Effector memory CD8-positive, alpha-beta T cell (primary cell): Measurements from ENCODE around the gene SDF2L1.
"Not testable (repeated sequence)": the region's sequence is repeated elsewhere in the genome, so short reads cannot be mapped to it uniquely, and the experiment has no call there.

Experiments
- ATAC-seq: fragments of 150-1000 bp; cut with Tn5 transposase; replicated peaks from 2 replicates; pipeline ENCODE4 v1.10.0; 2021; ENCODE audit warnings: mild to moderate bottlenecking, moderate library complexity
- DNase-seq, 3 experiments: peaks; one replicate each; pipeline ENCODE4 v3.0.0; 2021
- H3K27ac Mint-ChIP-seq, 2 donors: one replicate each; pipeline ENCODE4 v1.8.0; 2022; ENCODE audit warnings: mild to moderate bottlenecking in 2 of 2, mixed read lengths in 2 of 2, moderate library complexity in 2 of 2
- H3K27me3 Mint-ChIP-seq, 2 donors: one replicate each; pipeline ENCODE4 v1.8.0; 2022; ENCODE audit warnings: mixed read lengths in 2 of 2
- H3K36me3 Mint-ChIP-seq: one replicate; pipeline ENCODE4 v1.8.0; 2022; ENCODE audit warnings: mild to moderate bottlenecking, moderate library complexity, mixed read lengths; ENCODE audit not compliant: insufficient read depth
- H3K4me1 Mint-ChIP-seq, 2 donors: one replicate each; pipeline ENCODE4 v1.8.0; 2022; ENCODE audit warnings: low read depth in 2 of 2, mixed read lengths in 2 of 2
- H3K4me3 Mint-ChIP-seq, 2 donors: one replicate each; pipeline ENCODE4 v1.8.0; 2022; ENCODE audit warnings: mild to moderate bottlenecking in 2 of 2, mixed read lengths in 2 of 2, moderate library complexity in 2 of 2
- H3K9me3 Mint-ChIP-seq, 2 donors: one replicate each; pipeline ENCODE4 v1.8.0; 2022; ENCODE audit warnings: mixed read lengths in 2 of 2

Gene SDF2L1

DNA sequence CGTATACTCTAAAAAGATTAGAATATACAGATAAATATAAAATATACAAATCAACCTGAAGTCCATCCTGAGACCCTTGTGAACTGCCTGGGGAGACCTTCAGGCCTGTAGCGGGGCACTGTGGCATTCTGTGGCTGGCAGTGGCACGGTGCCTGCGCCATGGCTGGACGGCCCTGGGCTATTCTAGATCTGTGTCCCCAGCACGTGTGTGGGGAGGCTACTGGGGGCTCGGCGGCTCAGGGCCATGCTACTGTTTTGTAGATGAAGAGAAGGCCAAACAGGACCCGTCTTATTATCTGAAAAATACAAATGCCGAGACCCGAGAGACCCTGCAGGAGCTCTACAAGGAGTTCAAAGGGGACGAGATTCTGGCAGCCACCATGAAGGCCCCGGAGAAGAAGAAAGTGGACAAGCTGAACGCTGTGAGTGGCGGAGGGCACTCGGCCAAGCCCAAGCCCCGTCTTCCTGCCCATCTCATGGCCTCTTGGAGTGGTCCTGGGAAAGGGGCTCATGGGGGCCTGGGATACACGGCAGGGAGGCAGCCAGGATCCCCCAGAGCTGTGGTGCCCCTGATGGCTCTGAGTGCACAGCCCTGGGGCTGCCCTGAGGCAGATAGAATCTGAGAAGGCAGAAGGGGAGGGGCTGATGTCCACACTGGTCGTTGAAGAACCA is 42.5 kb downstream of the SDF2L1 start:
- ATAC-seq (no peak), DNase-seq (no peak)
- H3K9me3 Mint-ChIP-seq: no peaks in the 10 kb centered on the region
- H3K4me3 Mint-ChIP-seq: no peak overlapping the region
- H3K27ac Mint-ChIP-seq: peak overlapping the region; percentile 36 to 60
- H3K36me3 Mint-ChIP-seq: peaks cover 46% of the 10 kb centered on the region
- no peaks in the 10 kb centered on the region for H3K27me3 Mint-ChIP-seq
- peaks cover 7 to 8% of the 10 kb centered on the region in 2 donors for H3K4me1 Mint-ChIP-seq

DNA sequence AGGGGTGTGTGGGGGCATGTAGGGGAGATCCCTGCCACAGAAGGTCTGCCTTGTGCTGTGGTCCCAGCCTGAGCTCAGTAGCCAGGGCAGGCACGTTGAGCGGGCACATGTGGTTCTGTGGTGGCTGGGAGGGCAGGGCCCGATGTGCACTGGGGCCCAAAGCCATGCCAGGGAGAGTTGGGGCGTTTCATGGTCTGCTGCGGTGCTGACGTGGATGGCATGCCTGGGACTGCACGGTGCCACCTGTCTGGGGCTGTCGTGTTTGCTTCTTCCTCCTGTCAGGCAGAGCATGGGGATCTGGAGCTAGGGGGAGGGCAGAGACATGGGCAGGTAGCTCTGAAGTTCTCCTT is 43.0 kb downstream of the SDF2L1 start:
- Mint-ChIP-seq H3K36me3 (peaks cover 48% of the 10 kb centered on the region), H3K27ac (peak overlapping the region; percentile 36 to 60)
- ATAC-seq: no peak

DNA sequence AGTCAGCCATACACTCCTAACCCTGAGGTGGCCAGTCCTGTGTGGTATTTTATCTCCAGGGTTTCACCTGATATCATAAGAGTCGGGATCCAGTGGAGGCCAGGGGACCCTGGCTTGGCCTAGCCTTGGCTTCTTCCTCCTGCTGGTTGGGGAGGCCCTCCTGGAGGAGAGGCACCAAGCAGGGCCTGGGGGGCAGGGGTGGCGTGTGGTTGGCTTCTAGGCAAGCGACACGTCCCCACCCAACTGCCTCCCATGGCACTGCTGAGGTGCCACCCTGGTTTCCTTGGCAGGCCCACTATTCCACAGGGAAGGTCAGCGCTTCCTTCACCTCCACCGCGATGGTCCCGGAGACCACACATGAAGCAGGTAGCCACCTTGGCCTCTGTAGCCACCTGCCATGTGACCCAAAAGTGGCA is 44.1 kb downstream of the SDF2L1 start:
- DNase-seq (no peak), ATAC-seq (no peak)
- Mint-ChIP-seq H3K36me3 (peaks cover 46% of the 10 kb centered on the region), H3K27ac (no peak overlapping the region), H3K4me1 (peaks cover 7 to 13% of the 10 kb centered on the region in 2 donors), H3K4me3 (no peak overlapping the region), H3K9me3 (no peaks in the 10 kb centered on the region), H3K27me3 (no peaks in the 10 kb centered on the region)

More for the DNA sequence above, 43.0 kb downstream of the SDF2L1 start:
- H3K9me3 Mint-ChIP-seq: no peaks in the 10 kb centered on the region
- no peaks in the 10 kb centered on the region for H3K27me3 Mint-ChIP-seq
- H3K4me3 Mint-ChIP-seq: no peak overlapping the region
- H3K4me1 Mint-ChIP-seq: peaks cover 7 to 10% of the 10 kb centered on the region in 2 donors
- DNase-seq: no peak

DNA sequence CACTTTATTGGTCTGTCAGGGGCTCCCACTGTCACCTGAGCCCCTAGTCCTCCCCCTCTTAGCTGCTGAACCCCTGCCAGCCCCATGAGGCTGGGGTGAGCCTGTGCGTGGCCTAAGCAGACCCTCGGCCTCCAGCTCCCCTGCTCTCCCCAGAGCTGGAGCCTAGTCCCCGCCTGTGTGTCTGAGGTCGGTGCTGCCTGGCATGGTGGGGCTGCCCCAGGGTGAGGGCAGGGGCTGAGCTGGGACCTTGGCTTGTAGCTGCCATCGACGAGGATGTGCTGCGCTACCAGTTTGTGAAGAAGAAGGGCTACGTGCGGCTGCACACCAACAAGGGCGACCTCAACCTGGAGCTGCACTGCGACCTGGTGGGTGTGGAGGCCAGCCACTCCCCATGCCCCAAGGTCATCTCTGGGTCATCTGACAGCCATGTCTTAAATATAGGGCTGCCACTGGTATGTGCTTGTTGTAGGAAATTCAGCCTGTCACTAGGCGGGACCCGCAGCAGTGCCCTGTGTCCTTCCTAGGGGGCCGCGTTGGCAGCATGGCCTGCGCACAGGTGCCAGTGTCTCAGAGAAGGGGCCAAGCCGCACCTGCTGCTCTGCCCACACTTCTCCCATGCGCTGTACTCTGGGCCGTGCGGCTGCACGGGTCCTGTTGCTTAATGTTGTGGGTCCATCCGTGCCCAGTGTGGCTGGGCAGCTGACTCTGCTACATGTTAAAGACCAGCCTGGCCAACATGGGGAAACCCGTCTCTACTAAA is 44.7 kb downstream of the SDF2L1 start:
- no peak for ATAC-seq
- Mint-ChIP-seq H3K36me3 (peaks cover 45% of the 10 kb centered on the region), H3K9me3 (no peaks in the 10 kb centered on the region)

DNA sequence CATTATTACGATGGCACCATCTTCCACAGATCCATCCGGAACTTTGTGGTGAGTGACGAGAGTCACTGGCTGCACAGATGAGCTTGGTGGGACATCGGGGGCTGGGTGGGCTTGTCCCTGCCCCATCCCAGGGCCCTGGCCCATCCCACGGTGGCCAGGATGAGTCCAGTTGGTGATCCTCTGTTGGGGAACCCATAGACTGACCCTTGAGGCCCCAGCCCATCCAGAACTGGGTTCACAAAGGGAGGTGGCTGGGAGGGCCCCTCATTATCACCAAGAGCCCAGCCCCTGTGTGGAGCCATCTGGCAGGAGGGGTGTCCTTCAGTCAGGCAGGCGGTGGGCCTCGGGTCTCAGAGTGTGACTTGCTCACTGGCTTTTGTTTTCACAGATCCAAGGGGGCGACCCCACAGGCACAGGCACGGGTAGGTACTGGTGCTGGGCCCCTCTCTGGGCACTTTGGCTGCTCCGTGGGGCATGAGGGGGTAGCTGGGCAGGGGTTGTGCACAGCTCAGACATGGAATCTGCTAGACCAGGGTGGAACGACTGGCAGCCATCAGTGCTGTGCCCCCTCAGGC is 45.7 kb downstream of the SDF2L1 start:
- Mint-ChIP-seq H3K4me1 (peaks cover 7 to 15% of the 10 kb centered on the region in 2 donors), H3K27ac (peak overlapping the region; percentile 16 to 89), H3K4me3 (no peak overlapping the region), H3K36me3 (peaks cover 51% of the 10 kb centered on the region), H3K9me3 (no peaks in the 10 kb centered on the region), H3K27me3 (no peaks in the 10 kb centered on the region)
- DNase-seq (no peak), ATAC-seq (no peak)

More for the DNA sequence above, 44.7 kb downstream of the SDF2L1 start:
- H3K27ac Mint-ChIP-seq: peak overlapping the region; percentile 19 to 75
- peaks cover 7 to 15% of the 10 kb centered on the region in 2 donors for H3K4me1 Mint-ChIP-seq
- no peak overlapping the region for H3K4me3 Mint-ChIP-seq
- DNase-seq: no peak
- H3K27me3 Mint-ChIP-seq: no peaks in the 10 kb centered on the region

DNA sequence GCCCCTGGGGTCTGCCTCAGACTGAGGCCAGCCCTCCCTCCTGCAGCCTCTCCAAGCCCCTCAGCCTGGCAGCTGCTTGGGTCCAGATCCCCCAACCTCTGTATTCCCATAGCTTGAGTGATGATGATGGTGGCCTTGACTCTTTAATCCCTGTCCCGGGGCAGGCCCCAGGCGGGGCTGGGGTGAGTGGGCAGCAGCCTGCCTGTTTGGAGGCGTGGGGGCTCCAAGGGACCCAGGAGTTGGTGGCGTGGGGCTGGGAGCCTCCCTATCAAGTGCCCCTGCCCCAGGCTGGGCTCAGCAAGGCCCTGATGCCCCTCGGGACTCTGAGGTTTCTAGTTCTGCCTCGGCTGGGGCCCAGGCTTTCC is 46.2 kb downstream of the SDF2L1 start:
- Mint-ChIP-seq H3K4me3 (no peak overlapping the region), H3K4me1 (peaks cover 7 to 15% of the 10 kb centered on the region in 2 donors), H3K27ac (peak overlapping the region; percentile 89 to 91), H3K9me3 (no peaks in the 10 kb centered on the region), H3K36me3 (peaks cover 50% of the 10 kb centered on the region), H3K27me3 (no peaks in the 10 kb centered on the region)
- no peak for DNase-seq
- ATAC-seq: no peak

DNA sequence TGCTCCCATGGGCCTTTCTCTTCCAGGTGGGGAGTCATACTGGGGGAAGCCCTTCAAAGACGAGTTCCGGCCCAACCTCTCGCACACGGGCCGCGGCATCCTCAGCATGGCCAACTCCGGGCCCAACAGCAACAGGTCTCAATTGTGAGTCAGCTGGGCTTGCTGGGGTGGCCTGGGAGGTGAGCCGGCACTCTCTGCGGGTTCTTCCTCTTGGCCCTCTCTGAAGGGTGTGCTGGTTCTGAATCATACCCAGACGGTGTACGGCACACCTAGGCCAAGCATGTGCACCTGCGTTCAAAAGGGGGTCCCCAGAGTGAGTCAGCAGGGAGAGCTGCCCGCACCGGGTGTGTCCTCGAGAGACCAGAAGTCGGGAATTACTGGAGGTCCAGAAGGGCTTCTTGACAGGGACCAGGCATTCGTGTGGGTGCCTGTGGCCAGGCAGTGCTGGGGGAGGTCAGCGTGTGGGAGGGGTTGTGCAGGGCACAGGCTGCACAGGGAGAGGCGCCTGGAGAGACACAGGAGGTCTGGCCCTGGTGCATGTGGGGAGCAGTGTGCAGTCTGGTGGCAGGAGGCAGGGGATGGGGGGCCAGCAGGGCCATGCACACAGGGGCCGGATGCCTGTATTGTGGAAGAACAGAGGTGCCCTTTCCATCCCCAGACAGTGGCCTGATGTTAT is 46.7 kb downstream of the SDF2L1 start:
- Mint-ChIP-seq H3K4me3 (peak overlapping the region in 1 of 2 donors; percentile 25), H3K27me3 (no peaks in the 10 kb centered on the region), H3K4me1 (peaks cover 7 to 15% of the 10 kb centered on the region in 2 donors), H3K9me3 (no peaks in the 10 kb centered on the region), H3K36me3 (peaks cover 50% of the 10 kb centered on the region), H3K27ac (peak overlapping the region; percentile 89 to 91)
- DNase-seq (no peak), ATAC-seq (no peak)

DNA sequence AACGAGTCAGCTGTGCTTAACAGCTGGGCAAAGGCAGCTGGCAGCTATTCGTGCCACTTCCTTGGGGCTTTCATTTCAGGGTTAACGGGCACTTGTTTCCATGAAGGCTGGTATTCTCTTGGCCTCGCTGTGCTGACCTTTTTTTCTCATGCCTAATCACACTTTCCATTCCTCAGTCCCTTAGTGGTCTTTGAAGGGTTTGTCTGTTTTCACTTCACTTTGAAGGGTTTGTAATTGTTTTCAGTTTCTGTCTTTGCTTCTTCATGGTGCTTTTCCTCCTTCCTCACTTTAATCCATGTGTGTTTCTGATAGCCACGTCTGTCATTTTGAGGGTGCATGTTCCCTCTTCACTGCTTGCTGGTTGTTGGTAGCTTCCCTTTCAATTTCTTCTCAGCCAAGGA is 48.3 kb downstream of the SDF2L1 start:
- no peak overlapping the region for H3K4me3 Mint-ChIP-seq
- peak overlapping the region; percentile 91 for H3K27ac Mint-ChIP-seq
- peaks cover 52% of the 10 kb centered on the region for H3K36me3 Mint-ChIP-seq
- H3K4me1 Mint-ChIP-seq: peaks cover 13 to 17% of the 10 kb centered on the region in 2 donors
- no peaks in the 10 kb centered on the region for H3K27me3 Mint-ChIP-seq
- no peak for DNase-seq
- H3K9me3 Mint-ChIP-seq: no peaks in the 10 kb centered on the region
- no peak for ATAC-seq

DNA sequence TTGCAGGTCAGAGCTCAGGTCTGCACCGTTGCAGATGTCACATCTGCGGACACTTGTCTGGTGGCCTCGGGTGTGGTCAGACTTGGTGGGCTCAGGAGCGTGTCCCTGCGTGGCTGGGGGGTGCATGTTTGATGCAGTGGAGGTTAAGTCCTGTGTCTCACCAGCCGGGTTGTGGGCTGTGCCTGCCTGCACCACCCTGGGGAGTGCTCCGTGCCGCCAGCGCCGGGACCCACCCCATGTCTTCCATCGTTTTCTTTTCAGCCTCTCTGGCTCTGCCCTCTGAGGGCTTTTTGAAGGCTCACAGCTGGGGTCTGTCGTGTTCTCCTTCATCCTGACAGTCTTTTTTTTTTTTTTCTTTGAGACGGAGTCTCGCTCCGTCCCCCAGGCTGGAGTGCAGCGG is 49.7 kb downstream of the SDF2L1 start:
- no peak for ATAC-seq
- Mint-ChIP-seq H3K36me3 (peaks cover 46% of the 10 kb centered on the region), H3K9me3 (no peaks in the 10 kb centered on the region), H3K4me3 (no peak overlapping the region), H3K27me3 (no peaks in the 10 kb centered on the region), H3K27ac (peak overlapping the region; percentile 8 to 70), H3K4me1 (peaks cover 13 to 19% of the 10 kb centered on the region in 2 donors)
- DNase-seq: no peak

DNA sequence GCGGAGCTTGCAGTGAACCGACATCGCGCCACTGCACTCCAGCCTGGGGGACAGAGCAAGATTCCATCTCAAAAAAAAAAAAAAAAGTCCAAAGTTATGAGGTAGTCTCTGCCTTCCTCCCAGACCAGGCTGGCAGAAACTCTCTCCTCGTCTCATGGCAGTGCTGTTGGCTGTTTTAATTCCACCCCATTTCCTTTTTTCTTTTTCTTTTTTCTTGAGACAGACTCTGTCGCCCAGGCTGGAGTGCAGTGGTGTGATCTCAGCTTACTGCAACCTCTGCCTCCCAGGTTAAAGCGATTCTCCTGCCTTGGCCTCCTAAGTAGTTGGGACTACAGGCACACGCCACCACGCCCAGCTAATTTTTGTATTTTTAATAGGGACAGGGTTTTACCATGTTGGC is 50.8 kb downstream of the SDF2L1 start:
- peak overlapping the region; percentile 8 to 70 for H3K27ac Mint-ChIP-seq
- H3K4me3 Mint-ChIP-seq, H3K27me3 Mint-ChIP-seq, DNase-seq, ATAC-seq, H3K9me3 Mint-ChIP-seq: not testable (repeated sequence)
- peaks cover 13 to 19% of the 10 kb centered on the region in 2 donors for H3K4me1 Mint-ChIP-seq
- peaks cover 52% of the 10 kb centered on the region for H3K36me3 Mint-ChIP-seq

DNA sequence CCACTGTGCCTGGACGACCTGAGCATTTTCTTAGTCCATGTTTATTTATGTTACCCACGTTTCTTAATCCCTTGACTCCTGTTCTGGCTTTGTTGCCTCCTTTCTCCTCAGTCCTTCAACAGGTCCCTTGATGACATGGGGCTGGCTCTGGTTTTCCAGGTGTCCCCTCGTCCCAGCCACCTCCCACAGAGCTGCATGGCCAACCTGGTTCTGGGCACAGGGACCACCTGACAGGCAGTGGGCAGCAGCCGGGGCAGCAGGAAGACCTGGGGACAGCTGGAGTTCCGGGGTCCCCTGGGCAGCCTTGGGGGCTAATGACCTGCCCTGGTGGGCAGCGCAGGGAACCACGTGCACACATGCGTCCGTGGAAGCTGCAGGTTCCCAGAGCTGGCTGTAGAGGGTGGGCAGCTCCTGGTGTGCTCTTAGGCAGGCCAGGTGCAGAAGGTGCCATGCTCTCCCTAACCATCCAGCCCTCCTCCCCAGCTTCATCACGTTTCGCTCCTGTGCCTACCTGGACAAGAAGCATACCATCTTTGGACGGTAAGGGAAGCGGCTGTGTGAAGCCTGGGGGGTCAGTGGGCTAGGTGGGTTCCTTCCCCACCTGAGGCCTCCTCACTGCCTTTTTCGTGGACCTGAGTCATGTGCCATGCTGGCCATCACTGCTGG is 51.4 kb downstream of the SDF2L1 start:
- no peak for DNase-seq
- no peaks in the 10 kb centered on the region for H3K27me3 Mint-ChIP-seq
- no peak for ATAC-seq
- H3K4me1 Mint-ChIP-seq: peaks cover 13 to 19% of the 10 kb centered on the region in 2 donors
- H3K4me3 Mint-ChIP-seq: no peak overlapping the region
- H3K9me3 Mint-ChIP-seq: no peaks in the 10 kb centered on the region
- H3K36me3 Mint-ChIP-seq: peaks cover 57% of the 10 kb centered on the region
- H3K27ac Mint-ChIP-seq: peak overlapping the region; percentile 8 to 70
